GM19438 (cell line): ENCODE data around the gene FRAS1.
"Not testable (repeated sequence)": the region's sequence is repeated elsewhere in the genome, so short reads cannot be mapped to it uniquely, and the experiment has no call there.

Experiments
- ATAC-seq: cut with Tn5 transposase; IDR thresholded peaks from one replicate; pipeline ENCODE4 v1.9.1; 2021; ENCODE audit warnings: low read depth; ENCODE audit not compliant: unreplicated experiment

The FRAS1 gene

GRCh38 chr4:78410676-78411075 is 353.6 kb downstream of the FRAS1 start:
- no peak for ATAC-seq

DNA sequence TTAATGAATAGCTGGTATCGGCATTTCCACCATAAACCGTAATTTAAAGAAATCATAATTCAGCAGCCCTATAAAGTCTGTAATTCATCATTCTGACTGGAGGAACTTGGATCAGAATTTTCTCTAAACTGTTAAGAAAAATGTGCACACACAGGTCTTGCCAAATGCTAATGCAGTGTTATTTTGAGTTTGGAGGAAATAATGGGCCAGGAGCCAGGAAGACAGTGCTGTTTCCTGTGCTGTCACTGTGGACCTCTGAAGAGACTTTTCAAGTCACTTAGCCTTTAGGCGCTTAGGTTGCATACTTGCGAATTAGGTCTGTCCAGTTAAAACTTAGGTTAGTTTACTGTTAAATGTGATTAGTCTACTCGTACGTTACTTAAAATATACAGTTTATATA is 357.0 kb downstream of the FRAS1 start:
- ATAC-seq, result no peak

GRCh38 chr4:78417603-78418002 is 360.5 kb downstream of the FRAS1 start:
- ATAC-seq, result no peak

GRCh38 chr4:78418406-78418805 is 361.3 kb downstream of the FRAS1 start:
- no peak for ATAC-seq

DNA sequence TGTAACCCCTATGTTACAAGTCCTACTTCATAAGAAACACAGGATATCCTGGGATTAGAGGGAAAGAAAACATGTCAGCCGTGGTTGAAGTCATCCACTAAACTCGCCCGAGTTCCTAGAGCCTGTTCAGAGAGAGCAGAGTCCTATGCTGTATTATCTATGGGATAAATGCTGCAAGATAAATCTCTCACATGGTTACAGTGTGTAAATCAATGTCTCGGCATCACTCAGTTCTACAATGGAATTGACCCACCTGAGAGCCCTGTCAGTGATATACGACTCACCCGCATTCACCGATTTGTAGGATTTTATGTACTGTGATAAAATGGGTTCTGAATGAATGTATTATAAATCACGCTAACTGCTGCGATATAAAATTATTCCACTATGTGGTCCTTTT is 366.7 kb downstream of the FRAS1 start:
- no peak for ATAC-seq

- no peak for ATAC-seq
Measured at GRCh38 chr4:78424461-78424860, 367.3 kb downstream of the FRAS1 start.

DNA sequence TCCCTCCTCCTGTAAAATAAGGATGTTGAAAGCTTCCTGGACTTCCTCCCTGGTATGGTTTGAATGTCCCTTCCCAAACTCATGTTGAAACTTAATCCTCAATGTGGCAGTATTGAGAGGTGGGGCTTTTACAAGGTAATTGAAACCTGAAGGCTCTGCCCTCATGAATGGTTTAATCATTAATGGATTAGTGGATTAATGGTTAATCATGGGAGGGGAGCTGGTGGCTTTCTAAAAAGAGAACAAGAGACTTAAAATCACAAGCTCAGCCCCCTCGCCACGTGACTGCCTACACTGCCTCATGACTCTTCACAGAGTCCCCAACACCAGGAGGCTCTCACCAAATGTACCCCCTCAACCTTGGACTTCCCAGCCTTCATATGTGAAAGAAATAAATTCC is 369.8 kb downstream of the FRAS1 start:
- ATAC-seq, result peak; percentile 55

GRCh38 chr4:78428996-78429395 is 371.9 kb downstream of the FRAS1 start:
- ATAC-seq, result no peak

GRCh38 chr4:78432896-78433295 is 375.8 kb downstream of the FRAS1 start:
- no peak for ATAC-seq

GRCh38 chr4:78437608-78438088 is 380.5 kb downstream of the FRAS1 start:
- no peak for ATAC-seq

DNA sequence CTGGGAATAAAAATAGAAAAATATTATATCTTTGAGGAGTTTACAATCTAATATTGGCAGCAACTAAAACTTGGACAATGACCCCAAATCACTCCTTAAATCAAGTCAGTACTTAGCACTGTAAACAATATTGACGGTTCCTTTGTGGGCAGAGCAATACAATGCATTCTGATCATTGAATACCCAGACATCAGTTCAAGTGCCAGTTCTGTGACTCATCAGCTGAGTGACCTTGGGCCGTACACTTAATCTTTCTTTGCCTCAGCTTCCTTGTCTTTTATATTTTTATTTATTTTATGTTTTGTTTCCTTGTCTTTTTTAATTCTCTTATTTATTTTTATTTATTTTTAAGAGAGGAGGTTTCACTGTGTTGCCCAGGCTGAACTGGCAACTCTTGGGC is 382.2 kb downstream of the FRAS1 start:
- ATAC-seq, result no peak

- ATAC-seq, result no peak
Measured at GRCh38 chr4:78441756-78442155, 384.6 kb downstream of the FRAS1 start.

DNA sequence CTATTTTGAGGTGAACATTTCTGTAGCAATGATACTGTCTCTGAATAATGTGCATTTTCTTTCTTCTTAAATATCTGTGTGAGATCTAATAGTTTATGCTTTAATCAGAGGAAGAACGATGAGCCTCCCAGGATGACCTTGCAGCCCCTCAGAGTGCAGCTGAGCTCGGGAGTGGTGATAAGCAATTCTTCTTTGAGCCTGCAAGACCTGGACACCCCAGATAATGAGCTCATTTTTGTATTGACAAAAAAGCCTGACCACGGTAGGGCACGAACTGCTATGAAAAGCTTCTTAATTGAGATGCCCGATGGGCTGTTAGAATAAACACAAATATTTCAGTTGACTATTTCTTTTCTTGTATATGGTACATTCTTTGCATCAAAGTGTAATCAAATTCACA is 389.5 kb downstream of the FRAS1 start:
- no peak for ATAC-seq

DNA sequence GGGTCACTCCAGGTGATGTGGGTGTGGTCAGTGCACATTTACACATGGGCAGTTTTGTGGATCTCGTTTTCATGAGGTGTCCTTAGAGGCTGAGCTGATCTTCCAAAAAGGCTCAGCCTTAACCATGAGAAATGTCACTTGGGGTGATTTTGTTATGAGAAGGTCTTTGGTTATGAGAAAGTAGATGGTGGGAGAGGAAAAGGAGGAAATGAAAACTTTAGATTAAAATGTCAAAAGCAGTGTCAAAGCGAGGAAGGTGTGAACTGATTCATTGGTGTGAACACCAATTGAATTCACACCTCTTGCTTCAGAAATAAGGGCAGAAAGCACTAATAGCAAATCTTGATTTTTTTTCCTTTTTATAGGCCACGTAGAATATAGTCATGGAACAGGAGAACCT is 394.3 kb downstream of the FRAS1 start:
- ATAC-seq, result no peak

- ATAC-seq, result no peak
Measured at GRCh38 chr4:78454016-78454415, 396.9 kb downstream of the FRAS1 start.

DNA sequence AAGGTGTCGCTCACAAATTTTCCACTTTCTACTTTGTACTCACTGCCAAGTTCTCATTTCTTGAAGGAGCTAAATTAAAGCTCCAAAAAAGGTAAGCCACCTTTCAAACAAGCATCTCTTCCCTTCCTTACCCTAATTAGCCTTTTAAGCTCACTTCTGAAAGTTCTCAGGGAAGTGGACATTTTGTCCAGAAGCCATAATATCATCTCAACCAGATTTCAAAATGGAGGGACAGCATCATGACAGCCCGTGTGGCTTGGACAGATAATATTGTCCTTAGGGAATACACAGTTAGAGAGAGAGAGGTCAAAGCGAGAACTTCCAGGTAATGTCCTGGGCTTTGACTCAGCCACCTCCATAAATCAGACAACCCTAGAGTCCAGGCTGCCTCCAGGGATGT is 400.6 kb downstream of the FRAS1 start:
- no peak for ATAC-seq

DNA sequence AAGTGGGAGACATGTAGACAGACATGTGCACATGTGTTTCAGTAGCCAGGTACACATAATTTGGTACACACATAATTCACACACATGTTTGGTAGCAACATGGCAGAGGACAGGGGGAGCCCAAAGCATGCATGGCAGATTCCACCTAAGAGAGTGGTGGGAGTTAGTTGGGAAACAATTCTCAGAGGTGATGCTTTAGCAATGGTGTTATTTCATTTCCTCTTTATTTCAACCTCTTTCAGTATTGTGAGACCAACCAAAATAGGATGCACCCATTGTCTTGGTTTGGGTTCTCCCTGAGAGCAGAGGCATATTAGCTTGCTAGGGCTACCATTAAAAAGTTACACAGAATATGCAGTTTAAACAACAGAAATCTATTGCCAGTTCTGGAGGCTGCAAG is 402.2 kb downstream of the FRAS1 start:
- no peak for ATAC-seq

DNA sequence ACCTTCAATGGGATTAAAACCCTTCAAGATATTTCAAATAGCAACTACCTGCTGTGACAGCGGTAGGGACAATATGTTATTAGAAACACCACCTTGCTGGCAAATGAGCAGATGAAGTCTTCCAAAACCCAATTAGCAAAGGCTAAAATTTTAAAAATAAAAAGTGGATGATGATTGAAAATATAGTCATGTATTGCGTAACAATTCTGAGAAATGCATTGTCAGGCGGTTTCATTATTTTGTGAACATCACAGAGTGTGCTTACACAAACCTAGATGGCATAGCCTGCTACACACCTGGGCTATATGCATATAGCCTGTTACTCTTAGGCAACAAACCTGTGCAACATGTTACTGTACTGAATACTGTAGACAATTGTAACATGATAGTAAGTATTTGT is 403.2 kb downstream of the FRAS1 start:
- no peak for ATAC-seq

GRCh38 chr4:78464265-78464664 is 407.1 kb downstream of the FRAS1 start:
- no peak for ATAC-seq

- not testable (repeated sequence) for ATAC-seq
Measured at GRCh38 chr4:78467223-78467622, 410.1 kb downstream of the FRAS1 start.

DNA sequence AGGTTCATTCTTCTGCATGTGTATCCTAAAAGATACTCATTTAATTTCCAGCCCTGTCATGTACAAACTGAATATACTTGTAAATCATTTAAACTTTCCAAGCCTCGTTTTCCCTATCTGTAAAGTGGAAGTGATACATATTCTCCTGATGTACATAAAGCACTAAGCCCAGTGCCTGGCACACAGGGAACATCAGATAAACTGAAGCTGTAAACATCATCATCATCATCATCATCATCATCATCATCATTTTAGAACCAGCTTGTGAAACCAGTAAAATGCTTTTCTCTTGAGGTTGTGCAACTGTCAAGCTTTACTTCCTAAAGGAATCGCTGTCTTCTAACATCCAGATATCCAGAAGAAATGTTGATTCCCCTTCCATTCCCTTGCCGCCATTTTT is 411.1 kb downstream of the FRAS1 start:
- no peak for ATAC-seq

DNA sequence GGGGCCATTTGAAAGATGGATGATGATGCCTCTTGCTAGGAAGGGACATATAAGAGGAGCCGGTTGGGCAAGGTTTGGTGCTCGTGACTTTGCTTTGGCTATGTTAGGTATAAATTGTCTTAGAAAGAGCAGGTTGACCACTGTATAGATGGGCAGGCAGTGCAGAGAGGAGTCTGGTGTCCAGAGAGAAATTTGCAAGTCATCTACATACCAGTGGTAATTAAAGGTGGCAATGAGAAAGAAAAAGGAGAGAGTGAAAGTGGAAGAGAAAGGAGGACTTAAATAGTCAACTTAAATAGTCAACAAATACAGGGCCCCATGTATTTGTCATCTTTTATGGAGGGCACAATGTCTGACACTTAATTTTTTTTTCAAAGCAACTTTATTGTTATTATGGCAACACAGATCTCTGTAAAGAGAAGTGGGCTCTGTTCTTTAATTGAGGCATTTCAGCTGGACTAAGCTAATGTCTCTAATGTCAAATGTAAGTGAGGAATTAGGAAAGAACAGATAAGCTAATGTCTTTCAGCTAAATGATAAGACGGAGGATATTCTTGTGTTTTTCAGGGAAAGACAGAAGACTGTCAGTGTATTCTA is 419.1 kb downstream of the FRAS1 start:
- no peak for ATAC-seq

DNA sequence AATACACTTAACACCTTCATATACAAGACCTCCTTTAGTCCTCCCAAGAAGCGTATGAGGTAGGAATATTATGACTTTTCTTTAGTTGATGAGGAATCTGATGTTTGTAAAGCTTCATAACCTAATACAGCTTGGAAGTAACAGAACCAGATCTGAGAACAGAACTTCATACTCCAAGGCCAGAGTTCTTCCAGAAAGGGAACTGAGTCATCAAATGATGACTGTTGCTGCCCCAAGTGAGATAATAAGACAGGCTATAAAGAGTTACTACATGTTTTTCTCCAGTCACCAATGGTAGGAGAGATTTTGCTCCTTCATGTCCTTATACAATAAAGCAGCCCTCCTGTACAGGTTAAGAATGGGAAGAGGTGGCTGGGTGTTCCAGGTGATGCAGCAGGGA is 420.2 kb downstream of the FRAS1 start:
- no peak for ATAC-seq
